GDM1 (cell line): ENCODE measurements around the gene YY2.
"Not testable (repeated sequence)": the region's sequence is repeated elsewhere in the genome, so short reads cannot be mapped to it uniquely, and the experiment has no call there.

Experiments
- DNase-seq: peaks from one replicate; lab custom pipeline; 2025; lab: John Stamatoyannopoulos, UW

The YY2 gene

DNA sequence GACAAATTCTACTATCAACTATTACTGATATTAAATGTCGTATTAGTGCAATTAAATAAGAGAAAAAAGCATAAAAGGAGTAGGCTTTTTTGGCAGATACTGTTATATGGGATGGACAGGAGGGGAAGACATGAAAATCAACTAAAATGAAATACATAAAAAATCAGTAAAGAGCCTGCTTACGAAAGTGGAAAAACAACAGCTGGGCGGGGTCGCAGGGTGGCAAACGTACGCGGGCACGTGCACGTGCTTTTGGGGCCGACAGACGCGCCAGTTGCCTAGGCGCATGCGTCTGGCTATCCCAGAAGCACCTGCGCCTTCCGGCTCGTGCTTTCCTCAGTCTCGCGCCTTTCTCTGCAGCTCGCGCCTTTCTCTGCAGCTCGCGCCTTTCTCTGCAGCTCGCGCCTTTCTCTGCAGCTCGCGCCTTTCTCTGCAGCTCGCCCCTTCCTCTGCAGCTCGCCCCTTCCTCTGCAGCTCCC, at the start of gene YY2:
Gene YY2 (plus strand): TSS at position 51 of the 479 bp plus-strand sequence. CDS start 498 bp downstream, outside the sequence.
- DNase-seq = no peak

DNA sequence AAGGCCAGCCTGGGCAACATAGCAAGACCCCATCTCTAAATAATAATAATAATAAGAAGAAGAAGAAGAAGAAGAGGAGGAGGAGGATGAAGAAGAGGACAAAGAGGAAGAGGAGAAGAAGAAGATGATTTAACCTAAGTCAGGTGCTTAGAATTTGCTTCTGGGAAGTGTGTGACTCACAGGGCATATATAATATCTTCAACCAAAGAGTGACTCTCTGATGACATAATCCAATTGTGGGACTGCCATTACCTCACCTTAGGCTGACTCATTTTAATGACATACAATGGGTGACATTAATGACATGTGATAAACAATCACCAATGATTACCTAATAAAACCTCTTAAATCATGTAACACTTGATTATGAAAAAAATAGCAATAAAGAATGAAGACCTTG, 49.1 kb upstream of the YY2 start:
- no peak for DNase-seq

DNA sequence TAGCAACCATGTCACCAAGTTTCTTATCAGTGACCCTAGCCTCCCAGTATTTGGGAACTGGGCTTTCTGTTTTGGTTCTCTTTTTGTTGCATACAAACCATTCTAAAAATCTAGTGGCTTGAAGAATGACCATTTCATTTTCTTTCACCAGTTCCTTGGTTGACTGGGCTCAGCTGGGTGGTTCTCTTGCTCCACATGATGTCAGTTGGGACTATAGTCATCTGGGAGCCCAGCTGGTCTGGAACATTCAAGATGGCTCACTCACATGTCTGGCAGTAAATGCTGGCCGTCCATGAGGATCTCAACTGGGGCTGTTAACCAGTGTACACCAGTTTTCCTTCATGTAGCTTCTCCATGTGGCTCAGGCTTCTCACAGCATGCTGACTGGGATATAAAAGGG, 44.0 kb upstream of the YY2 start:
- DNase-seq = no peak

DNA sequence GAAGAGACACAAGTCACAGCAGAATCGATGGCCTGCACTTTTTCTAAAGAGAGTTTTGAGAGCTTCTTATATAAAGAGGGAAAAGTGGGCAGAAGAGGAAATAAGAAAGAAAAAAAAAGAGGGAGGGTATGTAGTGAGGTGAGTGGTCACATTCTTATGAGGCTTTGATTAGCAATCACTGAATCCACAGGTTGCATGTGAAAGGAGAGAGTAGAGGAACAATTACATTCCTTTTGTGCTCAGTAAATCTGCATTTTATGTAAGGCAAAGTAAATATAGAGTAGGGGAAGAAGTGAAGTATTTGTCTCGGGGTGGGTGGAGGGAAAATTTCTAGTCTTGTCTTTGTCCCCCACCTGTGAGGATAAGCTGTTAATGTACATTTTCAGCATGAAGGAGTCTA, 43.2 kb upstream of the YY2 start:
- DNase-seq = no peak

DNA sequence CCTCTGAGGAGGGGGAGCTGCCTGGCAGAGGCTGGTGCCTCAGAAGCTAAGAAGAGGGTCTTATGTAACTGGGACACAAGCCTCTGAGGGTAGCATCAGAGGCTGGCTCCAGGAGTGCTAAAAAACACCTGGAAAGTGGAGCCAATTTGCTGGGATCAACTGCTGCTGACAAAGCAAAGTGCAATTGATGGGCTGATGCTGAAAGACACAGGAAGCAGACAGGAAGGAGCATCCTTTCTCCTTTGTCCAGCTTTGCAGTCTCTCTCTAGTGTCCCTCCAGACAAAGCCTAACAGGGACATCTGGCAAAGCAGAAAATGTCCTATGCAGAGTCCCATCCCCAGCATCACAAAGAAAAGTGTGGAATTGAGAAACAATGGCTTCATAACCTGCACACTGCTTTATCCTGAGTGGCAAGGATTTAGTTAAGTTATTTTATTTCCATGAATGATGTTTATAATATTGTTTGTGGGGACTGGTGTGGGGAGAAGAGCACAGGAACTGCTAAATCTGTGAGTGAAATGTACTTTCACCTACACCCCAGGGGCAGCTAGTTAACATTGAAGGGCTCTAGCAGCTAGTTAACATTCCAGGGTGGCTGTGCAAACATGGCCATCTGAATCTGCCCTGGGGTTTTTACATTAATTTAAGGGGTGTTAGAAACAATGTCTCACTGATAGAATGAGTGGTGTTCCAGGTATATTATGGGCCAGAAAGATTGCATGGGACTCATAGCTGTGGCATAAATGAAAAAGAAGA, 42.0 kb upstream of the YY2 start:
- no peak for DNase-seq

DNA sequence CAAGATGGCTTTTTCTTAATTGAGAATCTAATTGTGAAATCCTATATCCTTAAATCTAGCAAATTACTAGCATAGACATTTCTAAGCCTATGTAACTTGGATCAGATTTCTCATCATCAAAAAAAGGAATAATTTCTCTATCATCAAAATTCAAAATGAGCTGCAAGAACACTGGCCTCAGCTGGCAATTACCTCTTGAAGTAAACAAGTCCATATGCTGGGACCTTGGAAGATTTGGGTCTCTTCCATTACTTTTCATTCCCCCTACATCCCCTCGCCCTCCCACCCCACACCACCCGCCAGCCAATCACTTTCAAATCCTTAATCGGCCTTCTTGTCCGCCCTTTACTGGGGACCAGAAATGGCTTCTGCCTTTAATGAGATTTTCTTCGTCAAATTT, 39.7 kb upstream of the YY2 start:
- no peak for DNase-seq

DNA sequence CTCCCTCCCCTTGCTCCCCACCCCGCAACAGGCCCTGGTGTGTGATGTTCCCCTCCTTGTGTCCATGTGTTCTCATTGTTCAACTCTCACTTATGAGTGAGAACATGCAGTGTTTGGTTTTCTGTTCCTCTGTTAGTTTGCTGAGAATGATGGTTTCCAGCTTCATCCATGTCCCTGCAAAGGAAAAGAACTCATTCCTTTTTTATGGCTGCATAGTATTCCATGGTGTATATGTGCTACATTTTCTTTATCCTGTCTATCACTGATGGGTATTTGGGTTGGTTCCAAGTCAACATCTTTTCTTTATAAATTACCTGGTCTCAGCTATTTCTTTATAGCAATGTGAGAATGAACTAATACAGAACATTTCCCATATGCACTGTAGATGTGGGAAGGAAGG, 35.6 kb upstream of the YY2 start:
- not testable (repeated sequence) for DNase-seq

DNA sequence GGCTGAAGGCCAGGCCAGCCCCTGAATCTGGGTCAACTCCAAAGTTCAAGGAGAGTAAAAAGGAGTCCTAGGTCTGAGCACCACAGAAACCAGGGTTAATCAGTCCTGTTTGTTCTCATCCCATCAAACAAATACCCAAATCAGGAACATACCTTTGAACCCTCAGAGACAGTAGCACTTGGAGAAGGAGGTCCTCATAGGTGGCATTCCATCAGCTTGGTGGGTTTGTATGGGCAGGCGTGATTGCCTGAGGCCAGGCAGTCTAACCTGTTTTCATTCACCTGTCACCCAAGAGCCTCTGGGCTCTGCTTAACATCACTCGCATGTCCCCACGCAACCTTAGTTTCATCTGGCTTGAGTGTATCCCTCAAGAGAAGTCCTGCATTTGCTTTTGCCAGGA, 33.9 kb upstream of the YY2 start:
- no peak for DNase-seq

DNA sequence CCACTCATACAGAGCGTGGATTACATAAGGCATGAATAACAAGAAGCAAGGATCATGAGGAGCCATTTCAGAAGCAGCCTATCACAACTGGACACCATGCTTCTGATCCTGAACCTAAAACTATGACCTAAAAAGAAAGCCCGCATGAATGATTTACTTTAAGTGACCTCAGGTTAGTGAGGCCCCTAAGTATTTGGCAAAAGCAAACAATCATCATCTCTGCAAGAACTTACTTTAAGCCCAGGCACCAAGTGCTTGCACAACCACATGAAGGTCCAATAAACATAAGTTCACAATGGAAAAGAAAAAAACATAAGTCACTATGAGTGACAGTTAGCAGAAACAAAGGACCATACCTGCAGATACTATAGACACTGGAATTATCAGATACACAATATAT, 24.3 kb upstream of the YY2 start:
- DNase-seq = no peak

DNA sequence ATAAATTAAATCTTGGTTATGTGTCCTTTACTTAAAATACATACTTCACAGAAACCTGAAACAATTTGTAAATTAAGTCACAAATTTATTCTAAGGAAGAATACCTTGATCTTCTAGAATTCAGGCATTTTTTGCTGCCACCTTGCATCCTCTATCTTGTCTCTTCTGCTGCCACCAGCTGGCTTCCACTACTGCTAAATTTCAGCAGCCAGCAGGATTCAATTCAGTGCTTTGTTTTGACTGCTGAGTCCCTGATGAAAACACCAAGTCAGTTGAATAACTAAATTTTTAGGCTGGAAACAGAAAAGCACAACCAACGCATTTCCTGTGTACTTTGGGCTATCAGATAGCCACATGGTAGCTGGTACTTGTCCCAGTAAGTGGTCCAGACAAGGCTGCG, 18.7 kb upstream of the YY2 start:
- no peak for DNase-seq

DNA sequence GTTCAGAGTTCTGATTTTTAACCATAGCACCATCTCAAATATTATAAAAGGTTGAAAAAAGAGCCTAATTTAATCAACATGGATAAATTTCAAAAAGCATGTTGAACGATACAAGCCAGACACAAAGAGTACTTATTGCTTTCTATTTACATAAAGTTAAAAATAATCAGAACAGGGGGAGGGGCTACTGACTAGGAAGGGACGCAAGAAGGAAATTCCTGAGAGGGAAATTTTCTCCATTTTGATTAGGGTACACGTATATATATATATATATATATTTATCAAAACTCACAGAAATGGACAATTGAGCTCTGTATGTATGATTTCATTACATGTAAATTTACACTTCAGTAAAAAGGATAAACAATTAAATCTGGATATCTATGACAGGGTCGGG, 16.9 kb upstream of the YY2 start:
- DNase-seq = no peak

DNA sequence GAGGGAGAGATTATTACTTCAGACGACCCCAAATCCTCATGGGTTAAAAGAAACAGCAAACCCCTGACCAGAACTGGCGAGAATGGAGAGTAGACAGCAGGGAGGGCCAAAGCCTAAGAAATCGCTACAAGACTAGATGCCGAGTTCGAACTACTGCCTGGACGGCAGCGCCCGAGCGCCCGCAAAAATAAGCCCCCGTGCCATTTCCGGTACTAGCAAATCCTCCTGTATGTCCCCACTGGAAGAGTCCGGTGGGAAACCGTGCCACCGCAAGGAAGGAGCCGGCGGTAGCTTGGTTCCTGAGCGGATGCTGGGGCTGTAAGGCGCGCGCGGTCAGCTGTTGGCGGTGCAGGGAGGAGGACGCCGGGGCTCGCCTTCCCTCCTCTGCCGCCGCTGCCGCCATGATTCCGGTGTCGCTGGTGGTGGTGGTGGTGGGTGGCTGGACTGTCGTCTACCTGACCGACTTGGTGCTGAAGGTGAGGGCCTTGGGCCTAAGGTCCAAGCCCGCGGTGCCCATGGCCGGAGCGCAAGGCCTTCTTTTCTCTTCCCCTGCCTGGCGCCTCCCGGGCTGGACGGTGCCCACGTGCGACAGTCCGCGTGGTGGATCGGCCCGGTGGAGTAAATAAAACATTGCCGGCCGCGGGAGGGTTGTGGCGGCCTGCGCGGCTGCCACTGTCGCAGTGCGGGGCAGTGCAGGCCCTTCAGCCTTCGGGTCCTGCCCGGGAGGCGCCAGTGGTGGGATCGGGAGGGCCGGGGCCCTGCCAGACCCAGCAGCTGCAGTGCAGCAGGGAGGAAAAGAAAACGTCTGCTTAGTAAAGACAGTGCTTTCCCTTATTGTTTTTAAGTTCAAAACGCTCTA, 16.2 kb upstream of the YY2 start, which contains the start of gene MBTPS2:
Gene MBTPS2 (plus strand): TSS at position 284 of the 859 bp plus-strand sequence. CDS start 118 bp downstream, at position 402.
- DNase-seq = peak; percentile 60

DNA sequence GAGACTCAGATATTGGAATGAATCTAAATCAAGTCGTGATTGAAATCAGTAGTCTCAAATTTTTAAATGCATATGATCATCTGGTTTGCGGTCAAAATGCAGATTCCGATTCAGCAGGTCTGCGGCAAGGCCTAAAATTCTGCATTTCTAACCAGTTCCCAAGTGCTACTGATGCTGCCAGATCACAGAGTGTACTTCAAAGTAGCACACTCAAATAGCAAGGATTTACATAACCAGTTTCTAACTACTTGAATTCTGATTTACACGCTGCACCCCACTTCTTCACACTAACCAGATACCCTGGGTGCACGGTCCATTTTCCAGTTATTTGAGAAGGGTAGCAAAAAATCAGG, 15.6 kb upstream of the YY2 start:
- no peak for DNase-seq

DNA sequence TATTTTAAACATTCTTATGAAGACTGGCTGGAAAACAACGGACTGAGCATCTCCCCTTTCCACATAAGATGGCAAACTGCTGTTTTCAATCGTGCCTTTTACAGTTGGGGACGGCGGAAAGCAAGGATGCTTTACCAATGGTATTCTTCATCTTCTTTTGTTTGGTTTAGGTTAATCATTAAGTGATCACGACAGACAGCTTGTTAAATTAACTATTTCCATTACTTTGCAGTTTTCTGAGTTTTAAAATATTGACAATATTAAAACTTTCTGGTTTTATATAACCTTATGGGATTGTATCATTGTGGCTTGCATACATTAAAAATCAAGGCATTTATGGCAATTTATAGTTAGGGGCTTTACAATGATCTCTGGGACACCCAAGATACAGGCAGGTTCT, 12.6 kb upstream of the YY2 start:
- DNase-seq = no peak

DNA sequence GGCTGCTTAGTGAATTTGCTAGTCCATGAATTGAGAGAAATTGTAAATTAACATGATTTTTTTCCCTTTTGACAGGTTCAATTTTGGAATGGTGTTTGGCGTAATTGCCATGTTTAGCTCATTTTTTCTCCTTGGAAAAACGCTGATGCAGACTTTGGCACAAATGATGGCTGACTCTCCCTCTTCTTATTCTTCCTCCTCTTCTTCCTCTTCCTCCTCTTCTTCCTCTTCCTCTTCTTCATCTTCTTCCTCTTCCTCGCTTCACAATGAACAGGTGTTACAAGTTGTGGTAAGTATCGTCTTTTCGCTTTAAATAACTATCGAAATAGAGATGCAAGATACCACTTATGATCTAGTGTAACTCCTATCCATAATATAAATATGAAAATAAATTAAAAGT, 10.7 kb upstream of the YY2 start:
- no peak for DNase-seq

DNA sequence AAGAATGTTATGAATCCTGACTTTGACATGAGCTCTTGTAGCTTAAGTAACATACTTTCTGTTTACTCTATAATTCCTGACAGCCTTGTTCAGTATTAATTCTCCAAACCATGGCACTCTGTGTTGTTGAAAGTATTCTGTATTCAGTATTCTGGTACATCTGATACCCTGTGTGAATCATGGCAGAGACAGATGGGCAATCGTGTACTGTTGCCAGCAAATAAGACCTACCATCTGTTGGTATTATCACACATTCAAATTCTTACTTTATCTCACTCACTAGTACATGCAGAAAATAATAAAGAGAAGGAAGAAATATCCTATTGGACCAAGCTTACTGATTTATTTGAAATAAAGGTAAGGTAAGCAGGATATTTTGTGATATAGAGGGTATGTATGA, 8.4 kb upstream of the YY2 start:
- DNase-seq = no peak

DNA sequence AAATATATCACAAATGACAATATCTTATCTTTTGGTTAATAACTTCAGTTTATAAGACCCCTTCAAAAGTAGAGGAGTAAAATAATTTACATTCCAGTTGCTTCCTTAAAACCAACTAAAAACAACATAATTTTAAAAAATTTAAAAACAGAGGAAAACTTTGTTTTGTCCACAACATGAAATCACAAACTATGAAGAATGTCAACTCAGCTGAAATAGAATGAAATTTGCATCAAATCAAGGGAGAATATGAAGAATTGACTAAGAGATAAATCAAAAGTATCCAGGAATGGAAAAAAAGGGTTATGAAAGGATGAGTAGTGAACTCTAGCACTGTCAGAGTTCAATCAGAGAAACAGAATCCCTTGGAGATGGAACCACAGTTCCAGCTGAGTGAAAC, 2.2 kb upstream of the YY2 start:
- no peak for DNase-seq

DNA sequence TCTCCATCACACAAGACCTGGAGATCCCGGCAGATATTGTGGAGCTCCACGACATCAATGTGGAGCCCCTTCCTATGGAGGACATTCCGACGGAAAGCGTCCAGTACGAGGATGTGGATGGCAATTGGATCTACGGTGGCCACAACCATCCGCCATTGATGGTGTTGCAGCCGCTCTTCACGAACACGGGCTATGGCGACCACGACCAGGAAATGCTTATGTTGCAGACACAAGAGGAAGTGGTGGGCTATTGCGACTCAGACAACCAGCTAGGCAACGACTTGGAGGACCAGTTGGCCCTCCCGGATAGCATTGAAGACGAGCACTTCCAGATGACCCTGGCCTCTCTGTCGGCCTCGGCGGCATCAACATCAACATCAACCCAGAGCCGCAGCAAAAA, 717 bp downstream of the YY2 start:
- no peak for DNase-seq

DNA sequence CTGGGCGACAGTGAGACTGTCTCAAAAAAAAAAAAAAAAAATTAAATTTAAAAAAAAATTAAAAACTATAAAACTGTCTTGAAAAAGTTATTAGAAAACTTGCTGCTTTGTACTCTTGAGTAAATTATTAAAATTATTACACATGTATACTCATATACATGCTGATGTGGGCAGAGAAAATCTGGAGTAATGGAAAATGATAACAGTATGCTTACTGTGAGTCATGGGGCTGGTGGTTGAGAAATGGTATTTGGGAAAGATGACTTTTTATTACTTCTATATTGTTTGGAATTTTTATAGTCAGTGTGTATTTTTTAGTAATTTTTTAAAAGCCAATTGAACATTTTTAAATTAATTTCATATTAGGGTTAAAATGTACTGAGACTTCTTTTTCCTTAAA, 7.5 kb downstream of the YY2 start:
- DNase-seq = no peak

DNA sequence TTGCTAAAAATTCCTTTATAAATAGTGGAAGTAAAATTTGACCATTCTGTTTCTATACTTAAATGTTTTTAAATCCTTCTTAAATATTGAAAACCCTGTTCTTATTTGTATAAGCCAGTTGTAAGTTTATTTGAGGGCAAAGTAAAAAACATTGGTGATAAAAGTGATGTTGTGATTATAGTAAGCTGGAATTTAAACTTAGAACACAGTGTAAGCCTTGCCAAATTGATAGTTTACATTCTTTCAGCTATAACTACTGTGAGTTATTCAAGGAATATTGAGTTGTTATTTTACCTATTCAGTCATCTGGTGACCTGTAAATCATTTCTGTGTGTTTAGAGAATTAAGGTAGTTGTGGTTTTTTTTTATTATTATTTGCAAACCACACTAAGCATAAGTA, 9.6 kb downstream of the YY2 start:
- no peak for DNase-seq

DNA sequence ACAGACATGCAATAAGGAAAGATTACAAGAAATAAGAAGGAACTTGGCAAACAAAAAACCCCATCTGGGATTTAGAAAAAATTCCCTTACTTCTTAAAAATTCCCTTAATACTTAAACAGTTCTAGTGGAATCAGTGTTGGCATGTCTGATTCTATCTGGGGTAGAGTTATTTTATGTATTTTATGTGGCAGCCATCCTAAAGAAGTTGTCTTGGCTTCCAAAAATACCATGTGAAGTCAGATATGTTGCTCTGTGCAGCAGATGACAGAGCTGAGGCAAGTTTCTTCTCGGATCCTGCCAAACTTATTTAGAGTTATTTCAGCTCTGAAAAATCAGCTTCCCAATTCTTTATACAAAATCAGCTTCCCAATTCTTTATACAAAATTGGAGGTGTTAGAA, 14.7 kb downstream of the YY2 start:
- DNase-seq = no peak

DNA sequence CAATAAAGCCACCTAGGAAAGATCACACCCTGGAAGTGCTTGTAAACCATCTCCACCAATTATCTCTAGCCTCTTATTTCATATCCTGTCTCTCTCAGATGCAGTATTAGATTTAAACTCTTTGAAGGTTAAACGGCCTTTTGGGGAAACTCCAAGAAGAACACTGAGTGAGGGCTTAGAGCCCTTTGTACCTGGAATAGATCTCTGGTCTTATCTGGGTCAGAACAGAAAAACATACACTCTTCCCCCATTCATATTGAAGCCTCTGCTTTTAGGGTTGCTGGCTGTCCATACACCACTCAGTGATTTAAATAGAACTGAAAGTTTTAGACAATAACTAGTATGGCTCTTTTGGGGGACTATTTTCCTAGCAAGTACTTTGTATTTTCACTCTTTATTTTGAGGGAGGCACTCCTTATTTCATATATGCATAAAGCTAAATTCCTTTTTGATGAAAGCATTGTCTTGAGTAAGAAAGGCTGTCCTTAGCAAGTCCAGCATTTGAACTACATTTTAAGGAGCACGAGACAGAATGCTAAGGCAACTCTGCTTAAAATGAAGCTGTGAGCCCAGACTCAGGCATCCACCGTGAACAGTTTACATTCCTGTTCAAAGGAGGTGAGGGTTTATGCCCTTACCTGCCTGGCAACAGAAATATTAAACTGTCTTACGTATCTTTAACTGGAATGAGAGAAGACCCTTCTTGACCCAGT, 17.4 kb downstream of the YY2 start:
- DNase-seq = no peak

DNA sequence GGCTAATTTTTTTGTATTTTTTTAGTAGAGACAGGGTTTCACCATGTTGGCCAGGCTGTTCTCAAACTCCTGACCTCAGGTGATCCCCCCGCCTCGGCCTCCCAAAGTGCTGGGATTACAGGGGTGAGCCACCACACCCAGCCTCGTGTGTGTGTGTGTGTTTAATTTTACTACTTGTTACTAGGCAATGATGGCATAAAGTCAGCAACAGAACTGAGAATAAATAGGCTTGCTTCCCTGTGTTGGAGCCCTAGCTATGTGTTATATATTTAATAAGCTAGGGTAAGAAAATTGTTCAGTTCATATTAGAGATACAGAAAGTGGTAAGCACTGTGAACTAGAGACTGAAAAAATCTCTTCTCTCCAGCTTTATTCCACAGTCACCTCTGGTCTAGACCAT, 18.4 kb downstream of the YY2 start:
- not testable (repeated sequence) for DNase-seq
